HFF-Myc (cell line): Measurements from ENCODE around the gene PSMA6.
A peak's percentile ranks its signal among the peaks of the same experiment; 100 is the strongest.

Experiments used
- DNase-seq: peaks from one replicate; pipeline ENCODE4 v3.0.0-alpha.2; 2011; ENCODE audit warnings: low read depth; ENCODE audit errors: extremely low read depth
- H3K4me3 ChIP-seq: replicated peaks from 2 replicates; pipeline ENCODE4 v1.5.1; 2011; ENCODE audit warnings: low read depth, mild to moderate bottlenecking, control low read depth, low read length
- TF ChIP-seq, protein P1 (sequence below): IDR thresholded peaks from 2 replicates; pipeline ENCODE4 v1.5.1; 2012; ENCODE audit warnings: mild to moderate bottlenecking, low read depth, low read length, control low read depth; ENCODE audit errors: missing control alignments

Gene PSMA6

DNA sequence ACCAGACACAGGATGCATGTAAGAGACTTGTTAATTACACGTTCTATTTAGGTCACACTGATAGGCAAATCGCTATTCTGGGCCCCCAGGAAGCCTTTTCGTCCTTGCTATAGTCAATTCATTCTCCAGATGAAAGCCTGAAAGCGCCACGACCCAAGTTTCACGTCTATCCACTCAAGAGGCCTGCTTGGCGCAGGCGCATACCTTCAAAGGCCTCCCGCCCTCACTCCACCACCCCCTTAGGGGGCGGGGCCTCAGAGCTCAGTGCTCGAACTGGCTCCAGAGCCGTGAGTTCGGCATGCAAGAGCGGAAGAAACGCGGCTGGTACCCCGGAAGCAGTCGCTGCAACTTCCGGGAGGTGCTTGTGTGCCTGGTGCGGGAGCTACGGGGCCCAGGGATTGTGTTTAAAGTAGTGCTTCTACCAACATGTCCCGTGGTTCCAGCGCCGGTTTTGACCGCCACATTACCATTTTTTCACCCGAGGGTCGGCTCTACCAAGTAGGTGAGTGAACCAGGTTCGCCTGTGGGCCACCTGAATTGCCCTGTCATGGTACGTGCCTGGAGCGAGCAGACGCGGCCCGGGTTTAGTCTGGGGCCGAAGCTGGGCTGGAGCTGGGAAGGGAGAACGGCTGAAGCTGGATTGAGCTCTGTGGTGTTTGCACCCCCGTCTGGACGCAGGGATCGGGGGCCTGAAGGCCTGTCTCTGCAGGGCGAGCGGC is at the start of gene PSMA6:
Gene PSMA6, plus strand, starts transcription at position 332 of the 719 bp plus-strand sequence. Its CDS starts 95 bp downstream, at position 427.
- H3K4me3 ChIP-seq = peak within 1 kb of the TSS; percentile 99
- DNase-seq = peak; percentile 93
- TF ChIP-seq, protein P1, sequence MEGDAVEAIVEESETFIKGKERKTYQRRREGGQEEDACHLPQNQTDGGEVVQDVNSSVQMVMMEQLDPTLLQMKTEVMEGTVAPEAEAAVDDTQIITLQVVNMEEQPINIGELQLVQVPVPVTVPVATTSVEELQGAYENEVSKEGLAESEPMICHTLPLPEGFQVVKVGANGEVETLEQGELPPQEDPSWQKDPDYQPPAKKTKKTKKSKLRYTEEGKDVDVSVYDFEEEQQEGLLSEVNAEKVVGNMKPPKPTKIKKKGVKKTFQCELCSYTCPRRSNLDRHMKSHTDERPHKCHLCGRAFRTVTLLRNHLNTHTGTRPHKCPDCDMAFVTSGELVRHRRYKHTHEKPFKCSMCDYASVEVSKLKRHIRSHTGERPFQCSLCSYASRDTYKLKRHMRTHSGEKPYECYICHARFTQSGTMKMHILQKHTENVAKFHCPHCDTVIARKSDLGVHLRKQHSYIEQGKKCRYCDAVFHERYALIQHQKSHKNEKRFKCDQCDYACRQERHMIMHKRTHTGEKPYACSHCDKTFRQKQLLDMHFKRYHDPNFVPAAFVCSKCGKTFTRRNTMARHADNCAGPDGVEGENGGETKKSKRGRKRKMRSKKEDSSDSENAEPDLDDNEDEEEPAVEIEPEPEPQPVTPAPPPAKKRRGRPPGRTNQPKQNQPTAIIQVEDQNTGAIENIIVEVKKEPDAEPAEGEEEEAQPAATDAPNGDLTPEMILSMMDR = no peak

DNA sequence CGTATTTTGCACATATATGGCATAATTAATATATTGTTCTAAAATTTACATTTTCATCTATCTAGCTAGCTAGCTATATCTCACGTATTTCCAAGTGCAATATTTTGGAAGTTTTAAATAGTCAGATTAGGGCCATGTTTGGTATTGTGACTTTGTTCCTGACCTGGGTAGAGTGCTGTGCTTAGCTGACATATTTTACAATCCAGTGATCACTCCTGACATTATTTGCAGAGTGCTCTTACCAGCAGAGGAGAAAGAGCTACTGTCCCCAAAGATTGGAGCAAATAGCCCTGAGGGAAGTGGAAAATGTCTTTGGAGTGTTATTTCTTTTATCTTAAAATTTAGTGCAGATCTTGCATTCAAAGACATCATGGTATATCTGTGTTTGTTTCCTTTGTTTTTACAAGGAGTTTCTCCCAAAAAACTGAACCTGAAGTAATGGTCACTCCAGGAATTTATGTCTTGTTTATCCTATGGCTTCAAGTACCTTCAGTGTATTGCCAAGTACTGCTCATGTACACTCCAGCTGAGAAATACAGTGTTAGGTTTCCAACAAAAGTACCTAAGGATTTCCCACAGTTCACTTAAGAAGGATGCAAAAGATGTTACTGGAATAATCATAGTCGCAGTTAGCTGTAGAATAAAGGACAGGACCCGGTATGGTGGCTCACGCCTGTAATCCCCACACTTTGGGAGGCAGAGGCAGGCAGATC is 49.4 kb upstream of the PSMA6 start:
- TF ChIP-seq, protein P1 = no peak
- no peak for DNase-seq
- H3K4me3 ChIP-seq = no peak overlapping the region

DNA sequence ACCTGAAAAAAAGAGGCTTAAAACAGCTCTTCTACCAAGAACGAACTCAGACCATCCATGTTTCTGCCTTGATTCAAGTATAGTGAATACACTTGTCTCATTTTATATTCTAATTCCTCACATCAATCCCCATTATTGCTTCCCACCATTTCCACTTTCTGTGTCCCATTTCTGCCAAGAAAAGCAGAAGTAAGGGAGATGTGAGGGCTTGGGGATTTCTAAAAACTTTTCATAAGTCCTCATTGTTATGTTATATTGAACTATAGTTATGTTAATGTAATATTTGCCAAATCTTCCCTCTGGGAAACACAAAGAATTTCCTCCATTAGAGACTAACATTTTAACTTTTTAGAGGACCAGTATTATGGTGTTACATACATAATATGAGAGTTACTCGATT is 48.2 kb upstream of the PSMA6 start:
- no peak for DNase-seq
- no peak overlapping the region for H3K4me3 ChIP-seq
- TF ChIP-seq, protein P1 = no peak

DNA sequence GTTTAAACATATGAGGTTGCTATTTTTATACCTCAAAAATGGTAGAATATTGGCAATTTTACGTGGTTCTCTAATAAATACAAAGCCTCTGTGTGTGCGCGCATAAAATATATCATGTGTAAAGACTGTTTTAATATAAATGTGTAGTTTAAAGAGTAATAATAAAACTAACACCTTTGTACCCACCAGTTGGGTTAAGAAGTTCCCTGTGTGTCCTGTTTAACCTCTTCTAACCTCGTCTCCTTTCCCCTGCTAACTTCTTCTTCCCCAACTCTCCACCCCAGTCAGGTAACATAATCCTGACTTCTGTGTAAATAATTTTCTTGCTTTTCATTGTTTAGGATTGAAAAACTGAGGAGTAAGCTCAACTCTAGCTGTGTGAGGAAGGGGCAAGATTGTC is 47.6 kb upstream of the PSMA6 start:
- H3K4me3 ChIP-seq = no peak overlapping the region
- TF ChIP-seq, protein P1 = no peak
- no peak for DNase-seq

DNA sequence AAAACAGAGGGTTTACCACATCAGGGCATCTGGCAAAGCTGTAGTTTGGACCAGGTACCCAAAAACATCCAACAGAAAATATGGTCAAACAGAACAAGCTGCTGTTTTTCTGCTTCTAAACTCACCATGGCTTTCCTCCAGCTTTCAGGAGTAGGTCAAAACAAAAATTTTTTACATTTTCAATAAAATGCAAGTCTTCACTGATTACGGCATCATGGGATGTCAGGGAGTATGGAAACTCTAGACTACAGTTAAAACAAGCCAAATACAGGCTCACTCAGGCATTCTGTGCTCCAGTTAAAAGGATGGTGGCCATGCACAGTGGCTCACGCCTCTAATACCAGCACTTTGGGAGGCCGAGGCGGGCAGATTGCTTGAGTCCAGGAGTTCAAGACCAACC is 47.1 kb upstream of the PSMA6 start:
- DNase-seq = no peak
- TF ChIP-seq, protein P1 = no peak
- H3K4me3 ChIP-seq = no peak overlapping the region

DNA sequence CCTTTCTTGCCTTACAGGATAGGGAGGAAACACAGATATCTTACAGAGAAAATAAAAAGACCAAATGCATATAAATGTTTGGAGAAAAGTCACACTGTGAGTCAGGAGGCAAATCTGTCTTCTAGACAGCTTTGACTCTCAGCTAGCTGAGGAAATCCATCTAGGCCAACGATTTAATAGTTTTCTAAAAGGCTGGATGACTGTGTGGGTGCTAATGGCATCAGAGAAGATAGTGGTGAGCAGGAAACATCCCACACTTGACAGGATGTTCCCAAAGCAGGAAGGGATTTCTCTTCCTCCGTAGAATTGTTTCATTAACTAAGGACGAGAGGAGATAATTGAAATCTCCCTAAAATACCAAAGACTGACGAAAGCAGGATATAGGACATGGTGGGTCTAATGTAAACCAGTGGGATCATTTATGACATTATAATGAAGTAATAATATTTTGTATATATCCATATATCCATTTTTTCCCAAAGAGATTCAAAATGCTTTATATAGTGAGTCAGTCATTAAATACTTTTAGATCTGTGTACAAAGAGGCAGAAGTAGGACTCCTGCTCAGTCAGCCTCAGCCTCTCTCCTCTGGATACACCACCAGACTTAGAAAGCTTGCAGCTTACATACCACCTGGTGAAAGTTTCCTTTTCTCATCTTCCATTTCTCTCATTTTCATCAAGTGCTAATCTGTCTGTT is 44.3 kb upstream of the PSMA6 start:
- no peak overlapping the region for H3K4me3 ChIP-seq
- TF ChIP-seq, protein P1 = no peak

More for the DNA sequence above, 44.3 kb upstream of the PSMA6 start:
- no peak for DNase-seq
